Mesodermal cell (in vitro differentiated cells): ENCODE data around the gene HID1.

ENCODE experiments used
- H3K27ac ChIP-seq: 2 replicates; pipeline ENCODE4 v1.7.0; 2013; ENCODE audit warnings: mild to moderate bottlenecking, low read depth, low read length, moderate library complexity; ENCODE audit not compliant: severe bottlenecking
- H3K36me3 ChIP-seq: 2 replicates; pipeline ENCODE4 v1.7.1; 2013; ENCODE audit warnings: mild to moderate bottlenecking, low read length, moderate library complexity; ENCODE audit not compliant: control insufficient read depth, insufficient read depth
- H3K4me1 ChIP-seq: one replicate; pipeline ENCODE4 v1.7.1; 2013; ENCODE audit warnings: mild to moderate bottlenecking, low read length; ENCODE audit not compliant: insufficient read depth, control insufficient read depth, poor library complexity, severe bottlenecking
- H3K4me3 ChIP-seq: 2 replicates; pipeline ENCODE4 v1.7.0; 2013; ENCODE audit warnings: low read length, control low read depth, mild to moderate bottlenecking; ENCODE audit not compliant: insufficient read depth, poor library complexity, severe bottlenecking; ENCODE audit errors: extremely low read depth
- H3K9me3 ChIP-seq: 2 replicates; pipeline ENCODE4 v1.7.1; 2013; ENCODE audit warnings: mild to moderate bottlenecking, low read length, moderate library complexity; ENCODE audit not compliant: control insufficient read depth
- WGBS, 2 experiments: methylation state at CpG; one replicate each; pipeline ENCODE4 v1.1.5; 2013; ENCODE audit warnings: missing lambda C conversion rate in 2 of 2; ENCODE audit not compliant: insufficient coverage in 2 of 2; 5-methylcytosine and 5-hydroxymethylcytosine counted together

Gene HID1

DNA sequence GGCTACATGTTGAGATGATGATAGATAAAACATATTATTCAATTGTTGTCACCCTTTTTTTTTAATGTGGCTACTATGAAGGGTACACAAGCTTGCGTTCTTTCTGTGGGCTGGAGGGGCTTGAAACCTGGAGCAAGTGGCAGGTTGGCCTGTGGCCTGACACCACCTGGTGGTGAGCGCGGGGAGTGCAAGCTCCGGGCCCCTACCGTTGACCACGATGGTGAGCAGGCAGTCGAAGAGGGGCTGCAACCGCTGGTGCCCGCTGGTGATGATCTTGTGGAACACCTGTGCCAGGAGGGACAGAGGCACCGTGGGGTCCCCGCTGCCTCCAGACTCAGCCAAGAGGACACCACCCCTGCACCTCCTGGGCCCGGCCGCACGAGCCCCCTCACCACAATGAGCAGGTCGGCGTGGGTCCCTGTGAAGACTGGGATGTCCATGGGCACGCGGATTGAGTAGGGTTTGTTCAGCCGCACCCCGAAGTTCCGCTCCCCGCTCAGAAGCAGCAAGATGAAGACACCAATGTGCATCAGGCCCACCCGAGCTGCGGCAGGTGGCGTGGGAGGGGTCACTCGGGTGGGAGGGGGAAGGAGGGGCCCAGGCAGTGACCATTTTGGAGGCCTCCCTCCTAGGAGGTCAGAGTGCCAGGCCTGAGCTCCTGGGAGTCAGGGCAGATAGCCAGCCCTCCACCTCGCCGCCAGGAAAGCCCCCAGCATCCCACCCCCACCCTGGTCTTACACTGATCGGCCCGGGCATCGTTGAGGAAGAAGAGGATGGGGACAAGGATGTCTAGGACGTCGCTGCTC, 14.4 kb downstream of the HID1 start:
- no peak overlapping the region for H3K4me3 ChIP-seq
- H3K4me1 ChIP-seq, result no peaks in the 10 kb centered on the region
- 43 to 47% methylated on average over 27 to 28 of the region's 33 CpGs for WGBS, 2 experiments
- H3K27ac ChIP-seq, result no peak overlapping the region
- no peaks in the 10 kb centered on the region for H3K9me3 ChIP-seq
- no peaks in the 10 kb centered on the region for H3K36me3 ChIP-seq

DNA sequence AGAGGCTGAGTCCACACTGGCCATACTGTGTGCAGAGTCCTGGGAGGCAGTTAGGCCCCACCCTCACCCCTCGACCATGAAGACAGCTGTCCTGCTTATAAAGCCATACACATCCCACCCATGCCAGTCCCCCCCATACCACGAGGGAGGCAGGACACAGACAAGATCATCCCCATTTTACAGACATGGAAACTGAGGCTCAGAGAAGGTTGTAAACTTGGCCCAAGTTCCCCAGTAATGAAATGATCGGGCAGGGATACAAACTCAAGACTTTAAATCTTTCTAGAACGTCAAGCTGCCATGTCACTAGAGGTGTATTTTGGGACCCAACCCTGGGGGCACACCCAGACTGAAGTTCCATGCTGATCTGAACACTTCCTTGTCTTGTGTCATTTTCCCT, 16.5 kb downstream of the HID1 start:
- Histone ChIP-seq H3K4me3 (no peak overlapping the region), H3K4me1 (no peaks in the 10 kb centered on the region), H3K9me3 (no peaks in the 10 kb centered on the region), H3K27ac (no peak overlapping the region), H3K36me3 (no peaks in the 10 kb centered on the region)
- WGBS, 2 experiments, result 60 to 67% methylated on average over 2 to 4 of the region's 4 CpGs

DNA sequence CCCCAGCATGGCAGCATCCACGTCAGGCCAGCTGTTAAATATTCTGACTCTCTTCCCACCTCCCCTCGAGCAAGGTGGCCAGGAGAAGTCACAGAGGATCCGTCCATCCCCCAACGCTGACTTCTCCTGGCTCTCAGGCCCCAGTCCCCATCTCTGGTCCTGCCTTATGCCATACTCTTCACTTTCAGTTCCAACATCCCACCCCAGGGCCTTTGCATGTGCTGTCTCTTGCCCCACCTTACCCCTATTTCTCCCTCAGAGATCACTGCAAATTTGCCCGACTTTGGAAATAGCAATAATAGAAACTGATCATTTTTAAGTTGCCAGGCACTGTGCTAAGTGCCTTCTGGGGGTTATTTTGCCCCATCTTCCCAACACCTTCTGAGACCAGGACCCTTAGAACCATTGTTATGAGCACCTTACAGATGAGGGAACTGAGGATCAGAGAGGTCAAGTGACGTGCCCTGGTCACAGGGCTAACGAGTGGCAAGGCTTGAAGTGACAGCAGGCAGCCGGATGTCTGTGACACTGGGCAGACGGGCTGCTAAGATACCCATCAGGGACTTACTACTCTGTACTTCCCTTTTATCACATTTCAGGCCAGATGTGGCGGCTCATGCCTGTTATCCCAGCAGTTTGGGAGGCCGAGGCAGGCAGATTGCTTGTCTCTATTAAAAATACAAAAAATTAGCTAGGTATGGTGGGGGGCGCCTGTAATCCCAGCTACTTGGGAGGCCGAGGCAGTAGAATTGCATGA, 17.7 kb downstream of the HID1 start:
- H3K9me3 ChIP-seq, result no peaks in the 10 kb centered on the region
- WGBS, 2 experiments, result 65 to 72% methylated on average over 9 to 11 of the region's 13 CpGs
- no peak overlapping the region for H3K4me3 ChIP-seq

DNA sequence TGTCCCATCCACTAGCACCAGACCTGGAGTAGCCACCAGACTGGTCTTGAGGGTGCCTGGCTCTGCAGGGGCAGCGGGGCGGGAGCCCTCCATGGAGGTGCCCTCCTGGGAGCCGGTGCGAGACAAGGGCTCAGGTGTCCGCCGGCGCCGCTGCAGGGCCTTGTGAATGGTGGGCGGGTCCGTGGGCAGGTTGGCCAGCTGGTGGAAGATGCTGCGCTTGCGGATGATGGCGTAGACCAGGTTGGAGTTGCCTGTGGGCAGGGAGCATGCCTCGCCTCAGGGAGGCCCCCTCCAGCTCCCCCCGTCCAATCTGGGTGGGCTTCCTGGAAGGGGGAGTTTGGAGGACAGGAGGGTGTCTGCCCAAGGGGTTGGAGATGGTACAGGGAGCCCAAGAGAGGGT, 18.4 kb downstream of the HID1 start:
- WGBS, 2 experiments, result 90 to 91% methylated on average over 10 of the region's 15 CpGs
- no peak overlapping the region for H3K27ac ChIP-seq
- no peaks in the 10 kb centered on the region for H3K4me1 ChIP-seq
- H3K36me3 ChIP-seq, result no peaks in the 10 kb centered on the region
- H3K4me3 ChIP-seq, result no peak overlapping the region
- no peaks in the 10 kb centered on the region for H3K9me3 ChIP-seq

More for the DNA sequence above, 17.7 kb downstream of the HID1 start:
- no peak overlapping the region for H3K27ac ChIP-seq
- no peaks in the 10 kb centered on the region for H3K4me1 ChIP-seq
- no peaks in the 10 kb centered on the region for H3K36me3 ChIP-seq

DNA sequence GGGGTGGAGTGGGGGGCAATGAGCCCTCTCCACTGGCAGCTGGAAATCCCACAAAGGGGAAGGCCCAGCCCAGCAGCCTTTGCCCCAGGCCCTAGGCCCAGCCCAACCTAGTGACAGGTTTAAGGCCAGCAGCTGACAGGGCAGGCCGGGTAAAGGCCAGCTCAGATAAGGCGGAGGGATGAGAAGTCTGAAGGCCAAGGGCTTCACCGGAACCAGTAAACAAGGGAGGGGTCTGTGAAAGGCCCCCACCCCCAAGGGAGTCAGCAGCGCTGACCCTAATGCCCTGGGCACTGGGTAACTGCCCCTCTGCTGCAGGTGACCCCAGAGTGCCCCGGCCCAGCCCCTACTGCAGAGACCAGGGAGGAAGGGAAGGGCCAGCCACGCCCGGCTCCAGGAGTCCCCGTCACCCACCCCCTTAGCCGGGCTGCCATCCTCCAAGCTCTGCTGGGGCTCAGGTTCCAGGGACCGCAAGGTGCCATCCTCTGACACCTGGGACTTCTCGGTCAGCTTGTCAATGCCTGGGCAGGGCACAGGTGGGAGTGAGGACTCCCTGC, 19.3 kb downstream of the HID1 start:
- WGBS, 2 experiments, result 86 to 91% methylated on average over 6 to 11 of the region's 11 CpGs
- Histone ChIP-seq H3K4me1 (no peaks in the 10 kb centered on the region), H3K9me3 (no peaks in the 10 kb centered on the region), H3K27ac (no peak overlapping the region), H3K36me3 (no peaks in the 10 kb centered on the region), H3K4me3 (no peak overlapping the region)

DNA sequence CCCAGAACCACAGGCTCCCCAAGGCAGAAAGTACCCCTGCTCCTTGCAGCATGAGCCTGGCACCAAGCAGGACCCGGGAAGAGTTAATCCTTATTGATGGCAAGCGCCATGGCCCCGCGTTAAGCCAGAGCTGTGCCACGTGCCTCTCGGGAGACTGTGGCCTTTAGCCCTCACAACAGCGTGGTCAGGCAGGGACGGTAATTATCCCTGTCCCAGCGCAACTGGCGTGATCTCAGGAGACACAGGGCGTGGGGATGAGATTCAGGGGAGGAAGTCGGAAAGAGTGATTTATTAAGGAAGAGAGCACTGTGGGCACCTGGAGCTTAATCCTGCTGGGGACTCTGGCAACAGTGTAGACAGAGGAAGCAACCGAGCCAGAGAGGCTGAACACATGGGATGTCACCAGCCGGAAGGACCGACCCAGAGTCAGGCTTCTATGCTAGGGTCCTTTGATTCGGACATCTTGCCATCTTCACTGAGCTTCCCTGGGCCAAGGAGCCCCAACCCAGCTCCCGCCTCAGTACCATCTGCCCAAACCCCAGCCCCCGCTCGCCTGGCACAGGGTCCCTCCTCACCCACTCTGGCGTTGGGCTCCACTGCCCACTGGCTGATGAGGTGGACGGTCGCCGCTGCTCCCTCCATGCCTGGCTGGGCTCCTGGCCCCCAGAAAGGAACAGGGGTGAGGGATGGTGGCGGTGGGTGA, 20.0 kb downstream of the HID1 start:
- no peaks in the 10 kb centered on the region for H3K4me1 ChIP-seq
- H3K4me3 ChIP-seq, result no peak overlapping the region
- H3K9me3 ChIP-seq, result no peaks in the 10 kb centered on the region
- WGBS, 2 experiments, result 89 to 92% methylated on average over 17 to 18 of the region's 24 CpGs
- no peaks in the 10 kb centered on the region for H3K36me3 ChIP-seq
- no peak overlapping the region for H3K27ac ChIP-seq

DNA sequence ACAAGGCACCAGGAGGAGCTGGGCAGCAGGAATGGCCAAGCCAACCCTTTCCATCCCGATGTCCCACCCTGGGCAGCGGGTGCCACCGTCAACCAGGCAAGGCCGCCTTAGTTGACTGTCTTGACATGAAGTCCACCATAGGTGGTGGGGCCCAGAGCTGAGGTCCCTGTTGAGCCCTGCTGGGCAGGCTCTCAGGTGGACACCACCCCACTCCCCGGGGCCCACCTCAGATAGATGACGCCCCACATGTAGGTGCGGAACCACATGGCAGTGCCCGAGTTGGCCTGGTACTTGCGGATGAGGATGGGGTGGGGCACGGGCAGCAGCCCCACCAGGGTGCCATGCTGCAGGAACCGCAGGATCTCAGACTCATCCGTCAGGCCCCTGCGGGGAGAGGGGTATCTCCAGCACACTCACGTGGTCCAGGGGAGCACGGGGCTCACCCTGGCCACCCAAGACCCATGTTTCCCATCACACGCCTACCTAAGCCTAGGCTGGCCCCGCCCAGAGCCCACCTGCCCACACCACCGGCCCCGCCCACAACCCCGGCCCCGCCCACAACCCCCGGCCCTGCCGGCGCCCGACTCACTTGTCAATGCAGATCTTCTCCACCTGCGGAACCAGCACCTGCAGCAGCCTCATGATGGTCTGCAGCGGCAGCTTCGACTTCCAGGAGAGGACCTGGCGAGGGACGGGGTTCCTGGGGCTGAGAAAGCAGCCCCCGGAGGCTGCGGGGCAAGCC, 20.7 kb downstream of the HID1 start:
- H3K36me3 ChIP-seq, result no peaks in the 10 kb centered on the region
- 77 to 91% methylated on average over 21 to 26 of the region's 32 CpGs for whole genome bisulfite sequencing, 2 experiments
- no peak overlapping the region for H3K4me3 ChIP-seq
- H3K9me3 ChIP-seq, result no peaks in the 10 kb centered on the region
- no peak overlapping the region for H3K27ac ChIP-seq
- H3K4me1 ChIP-seq, result no peaks in the 10 kb centered on the region

DNA sequence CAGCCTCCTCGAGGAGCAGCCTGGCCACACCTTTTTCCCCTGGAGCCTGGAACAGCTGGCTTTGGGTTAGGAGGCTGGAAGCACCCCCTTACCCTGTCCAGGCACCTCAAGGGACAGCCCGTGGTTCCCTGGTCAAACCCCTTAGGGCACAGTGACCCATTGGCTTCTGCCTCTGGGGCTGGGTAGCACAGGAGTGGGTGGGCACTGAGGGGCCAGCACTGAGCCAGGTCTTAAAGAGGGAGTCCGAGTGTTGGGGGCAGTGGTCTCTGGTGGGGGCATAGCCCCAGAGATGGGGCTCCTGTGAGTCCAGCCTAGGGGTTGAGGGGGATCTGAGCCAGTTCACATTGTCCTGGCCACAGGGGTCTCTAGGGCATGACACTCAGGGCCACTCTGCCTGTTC, 21.5 kb downstream of the HID1 start:
- 74 to 80% methylated on average over 2 to 3 of the region's 3 CpGs for WGBS, 2 experiments
- Histone ChIP-seq H3K4me1 (no peaks in the 10 kb centered on the region), H3K9me3 (no peaks in the 10 kb centered on the region), H3K4me3 (no peak overlapping the region), H3K27ac (no peak overlapping the region), H3K36me3 (no peaks in the 10 kb centered on the region)

DNA sequence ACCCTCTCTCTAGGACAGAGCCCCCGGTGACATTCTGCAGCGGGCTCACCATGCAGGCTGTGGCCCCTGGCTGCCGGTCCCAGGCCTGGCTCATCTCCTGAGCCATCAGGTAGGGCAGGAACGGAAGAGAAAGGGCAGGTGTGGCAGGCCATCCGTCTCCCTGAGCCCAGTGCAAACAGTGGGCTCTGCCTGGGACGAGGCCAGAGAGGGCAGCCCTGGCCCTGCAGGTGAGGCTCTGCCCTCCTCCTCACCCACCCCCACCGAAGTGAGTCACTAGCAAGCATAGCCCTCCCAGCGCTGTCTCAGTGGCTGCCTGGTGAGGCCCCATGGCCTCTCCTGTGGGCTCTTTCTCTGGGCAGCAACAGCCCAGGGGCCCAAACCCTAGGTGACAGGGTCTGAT, 22.4 kb downstream of the HID1 start:
- no peaks in the 10 kb centered on the region for H3K36me3 ChIP-seq
- no peaks in the 10 kb centered on the region for H3K4me1 ChIP-seq
- H3K9me3 ChIP-seq, result no peaks in the 10 kb centered on the region
- no peak overlapping the region for H3K4me3 ChIP-seq
- H3K27ac ChIP-seq, result no peak overlapping the region
- 59 to 68% methylated on average over 6 to 7 of the region's 8 CpGs for WGBS, 2 experiments

DNA sequence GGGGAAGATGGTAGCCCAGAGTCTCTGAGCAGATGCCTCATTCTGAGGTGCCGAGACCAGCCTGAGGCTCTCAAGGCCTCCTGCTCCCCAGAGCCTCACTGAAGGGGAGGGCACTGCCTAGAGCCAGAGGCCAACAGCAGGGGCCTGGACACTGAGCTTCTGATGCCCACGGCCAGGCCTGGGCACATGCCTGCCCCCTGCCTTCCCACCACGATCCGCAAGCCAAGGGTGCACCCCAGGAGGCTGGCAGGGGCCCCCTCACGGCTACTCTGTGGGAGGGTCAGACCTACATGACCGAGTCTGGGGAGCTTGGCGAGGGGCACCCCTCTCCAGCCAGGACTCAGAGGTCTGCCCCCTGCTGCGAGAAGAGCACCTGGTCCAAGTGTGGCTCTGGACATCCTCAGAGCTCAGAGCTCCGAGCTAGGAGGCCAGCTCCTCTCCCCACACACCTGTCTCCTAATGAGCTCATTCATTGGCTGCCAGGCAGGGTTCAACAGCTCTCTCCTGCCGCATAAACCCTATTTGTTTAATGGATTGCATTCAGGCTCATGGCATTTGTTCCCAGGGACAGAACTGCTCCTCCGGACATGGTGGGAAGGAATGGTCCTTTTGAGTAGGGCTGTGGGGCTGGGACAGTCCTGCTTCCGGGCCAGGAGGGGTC, 23.0 kb downstream of the HID1 start:
- Histone ChIP-seq H3K4me1 (no peaks in the 10 kb centered on the region), H3K36me3 (no peaks in the 10 kb centered on the region), H3K27ac (no peak overlapping the region), H3K9me3 (no peaks in the 10 kb centered on the region), H3K4me3 (no peak overlapping the region)
- 76 to 92% methylated on average over 9 to 12 of the region's 12 CpGs for WGBS, 2 experiments
